ENCODE data around the gene DPM2.

DPM2 gene

GRCh38 chr9:127967151-127967809 is 29.6 kb upstream of the DPM2 start:
- no peak overlapping the region for H3K9ac ChIP-seq (ENCODE audit: low read length)
- H3K4me3 ChIP-seq (ENCODE audit: low read length) = no peak overlapping the region
- peaks cover 58% of the 10 kb centered on the region for H3K79me2 ChIP-seq (ENCODE audit: low read length)
- 0 out of 2 replicates have a peak overlapping the region, but pooled peaks have one; percentile 20 for H3K4me2 ChIP-seq (ENCODE audit: low read length)
- peaks cover 3% of the 10 kb centered on the region; the same call in 1 of the 2 replicates for H4K20me1 ChIP-seq (ENCODE audit: insufficient read depth, low read length)
- H3K9me3 ChIP-seq (ENCODE audit: insufficient read depth, low read length) = no peaks in the 10 kb centered on the region
- no peak overlapping the region for H3K27ac ChIP-seq (ENCODE audit: low read length)
- H3K4me1 ChIP-seq (ENCODE audit: low read length) = peaks cover 91% of the 10 kb centered on the region
- H3K27me3 ChIP-seq (ENCODE audit: low read depth, low read length) = no peaks in the 10 kb centered on the region
- H3K36me3 ChIP-seq (replicated peaks; ENCODE audit: low read depth, low read length) = peaks cover 4% of the 10 kb centered on the region
- H2AFZ ChIP-seq (ENCODE audit: low read depth, low read length) = no peak overlapping the region
- TF ChIP-seq CTCF (IDR thresholded peaks at IDR 0.05; ENCODE audit: low read depth, low read length) (no peak), EZH2phosphoT487 (IDR thresholded peaks at IDR 0.05; ENCODE audit: low read depth) (no peak)

GRCh38 chr9:127966416-127967150 is 28.9 kb upstream of the DPM2 start:
- TF ChIP-seq EZH2phosphoT487 (IDR thresholded peaks at IDR 0.05; ENCODE audit: low read depth) (no peak), CTCF (IDR thresholded peaks at IDR 0.05; ENCODE audit: low read depth, low read length) (no peak)
- Histone ChIP-seq H3K79me2 (ENCODE audit: low read length) (peaks cover 51% of the 10 kb centered on the region), H3K36me3 (replicated peaks; ENCODE audit: low read depth, low read length) (peaks cover 4% of the 10 kb centered on the region), H3K4me2 (ENCODE audit: low read length) (no peak overlapping the region), H3K4me3 (ENCODE audit: low read length) (no peak overlapping the region), H4K20me1 (ENCODE audit: insufficient read depth, low read length) (peaks cover 3% of the 10 kb centered on the region; the same call in 1 of the 2 replicates), H3K27me3 (ENCODE audit: low read depth, low read length) (no peaks in the 10 kb centered on the region), H3K9ac (ENCODE audit: low read length) (no peak overlapping the region), H3K4me1 (ENCODE audit: low read length) (peaks cover 84% of the 10 kb centered on the region), H3K9me3 (ENCODE audit: insufficient read depth, low read length) (no peaks in the 10 kb centered on the region), H3K27ac (ENCODE audit: low read length) (no peak overlapping the region), H2AFZ (ENCODE audit: low read depth, low read length) (no peak overlapping the region)

- Histone ChIP-seq H3K27ac (ENCODE audit: low read length) (no peak overlapping the region), H4K20me1 (ENCODE audit: insufficient read depth, low read length) (peaks cover 3% of the 10 kb centered on the region; the same call in 1 of the 2 replicates), H2AFZ (ENCODE audit: low read depth, low read length) (no peak overlapping the region), H3K4me3 (ENCODE audit: low read length) (0 out of 2 replicates have a peak overlapping the region, but pooled peaks have one; percentile 8), H3K79me2 (ENCODE audit: low read length) (peaks cover 50% of the 10 kb centered on the region), H3K36me3 (replicated peaks; ENCODE audit: low read depth, low read length) (peaks cover 4% of the 10 kb centered on the region), H3K4me2 (ENCODE audit: low read length) (peak overlapping the region; percentile 52), H3K27me3 (ENCODE audit: low read depth, low read length) (no peaks in the 10 kb centered on the region), H3K9ac (ENCODE audit: low read length) (0 out of 2 replicates have a peak overlapping the region, but pooled peaks have one; percentile 9), H3K4me1 (ENCODE audit: low read length) (peaks cover 78% of the 10 kb centered on the region), H3K9me3 (ENCODE audit: insufficient read depth, low read length) (no peaks in the 10 kb centered on the region)
- no peak for TF ChIP-seq CTCF (IDR thresholded peaks at IDR 0.05; ENCODE audit: low read depth, low read length)
- TF ChIP-seq EZH2phosphoT487 (IDR thresholded peaks at IDR 0.05; ENCODE audit: low read depth) = no peak
Observed at GRCh38 chr9:127965953-127966352, 28.3 kb upstream of the DPM2 start.

Data from OCI-LY3 (cell line).